GM19025 (cell line): ENCODE data around the gene CCS.
"Not testable (repeated sequence)": the region's sequence is repeated elsewhere in the genome, so short reads cannot be mapped to it uniquely, and the experiment has no call there.

ENCODE experiments used
- ATAC-seq: cut with Tn5 transposase; IDR thresholded peaks from one replicate; pipeline ENCODE4 v1.9.1; 2021; ENCODE audit warnings: mild to moderate bottlenecking, low read depth, moderate library complexity; ENCODE audit not compliant: unreplicated experiment

The CCS gene

DNA sequence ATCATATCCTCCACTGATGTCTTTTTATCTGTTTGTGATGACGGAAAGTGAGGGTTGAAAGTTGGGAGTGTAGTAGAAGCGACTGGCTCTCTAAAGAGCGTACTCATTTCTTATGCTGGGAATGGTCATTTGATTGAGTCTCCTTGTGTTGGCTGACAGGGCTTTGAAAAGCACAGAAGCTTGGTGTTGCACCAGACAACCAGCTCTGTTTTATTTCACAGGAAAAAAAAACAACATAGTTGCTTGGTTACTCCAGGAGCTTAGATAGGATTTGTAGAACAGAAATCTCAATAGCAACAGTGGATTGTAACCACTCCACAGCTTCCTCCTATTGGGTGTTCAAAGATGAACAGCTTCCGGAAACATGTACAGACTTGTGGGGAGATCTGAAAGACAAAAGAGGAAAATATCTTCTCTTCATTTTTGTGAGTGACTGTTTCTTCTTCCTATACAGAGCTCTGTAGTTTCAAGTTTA lies 26.1 kb downstream of the CCS start:
- no peak for ATAC-seq

DNA sequence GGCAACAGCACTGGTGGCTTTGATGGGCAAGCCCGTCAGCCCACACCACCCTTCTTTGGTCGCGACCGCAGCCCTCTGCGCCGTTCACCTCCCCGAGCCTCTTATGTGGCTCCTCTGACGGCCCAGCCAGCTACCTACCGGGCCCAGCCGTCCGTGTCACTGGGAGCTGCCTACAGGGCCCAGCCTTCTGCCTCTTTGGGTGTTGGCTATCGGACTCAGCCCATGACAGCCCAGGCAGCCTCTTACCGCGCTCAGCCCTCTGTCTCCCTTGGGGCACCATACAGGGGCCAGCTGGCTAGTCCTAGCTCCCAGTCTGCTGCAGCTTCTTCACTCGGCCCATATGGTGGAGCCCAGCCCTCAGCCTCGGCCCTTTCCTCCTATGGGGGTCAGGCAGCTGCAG lies 31.5 kb downstream of the CCS start:
- no peak for ATAC-seq

- ATAC-seq: no peak
Measured at GRCh38 chr11:66625041-66625751, 32.2 kb downstream of the CCS start.

GRCh38 chr11:66625752-66626149 lies 32.8 kb downstream of the CCS start:
- ATAC-seq: no peak

GRCh38 chr11:66626382-66626781 lies 33.4 kb downstream of the CCS start:
- no peak for ATAC-seq

DNA sequence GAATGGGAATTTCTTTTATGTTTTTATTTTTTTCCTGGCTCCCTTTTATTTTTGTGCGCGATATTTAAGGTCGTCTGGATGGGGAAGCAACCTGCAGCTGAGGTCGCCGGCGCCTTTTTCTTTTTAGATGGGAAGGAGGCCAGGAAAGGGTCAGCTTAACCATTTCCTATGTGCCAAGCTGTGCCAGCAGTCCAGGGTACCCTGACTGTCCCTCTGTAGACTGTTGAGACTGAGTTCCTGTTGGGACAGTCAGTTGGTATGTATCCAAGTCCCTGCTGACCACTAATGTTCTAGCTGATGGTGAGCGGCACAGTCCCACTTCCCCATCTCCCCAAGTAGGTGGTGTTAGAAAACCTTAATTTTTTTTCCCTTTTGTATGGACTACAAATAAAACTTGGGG lies 33.9 kb downstream of the CCS start:
- ATAC-seq: no peak

- ATAC-seq: no peak
Measured at GRCh38 chr11:66628061-66628603, 35.1 kb downstream of the CCS start.

DNA sequence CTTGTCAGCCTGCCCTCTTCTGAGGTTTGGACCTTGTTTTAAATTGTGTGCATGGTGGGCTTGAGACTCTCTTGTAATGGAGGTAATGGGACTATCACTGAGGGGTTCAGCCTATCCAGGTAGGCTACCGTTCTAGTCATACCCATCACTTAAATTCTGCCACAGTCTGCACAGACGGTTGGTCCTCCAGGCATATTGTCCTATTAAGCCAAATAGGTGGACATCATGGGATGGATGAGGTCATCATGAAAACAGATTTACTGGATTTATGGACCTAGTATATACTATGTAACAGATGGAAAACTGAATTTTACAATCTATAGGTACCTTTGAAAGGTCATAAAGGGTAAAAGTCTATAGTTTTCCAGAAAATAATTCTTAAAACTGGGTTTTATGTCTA lies 36.4 kb downstream of the CCS start:
- ATAC-seq: no peak

DNA sequence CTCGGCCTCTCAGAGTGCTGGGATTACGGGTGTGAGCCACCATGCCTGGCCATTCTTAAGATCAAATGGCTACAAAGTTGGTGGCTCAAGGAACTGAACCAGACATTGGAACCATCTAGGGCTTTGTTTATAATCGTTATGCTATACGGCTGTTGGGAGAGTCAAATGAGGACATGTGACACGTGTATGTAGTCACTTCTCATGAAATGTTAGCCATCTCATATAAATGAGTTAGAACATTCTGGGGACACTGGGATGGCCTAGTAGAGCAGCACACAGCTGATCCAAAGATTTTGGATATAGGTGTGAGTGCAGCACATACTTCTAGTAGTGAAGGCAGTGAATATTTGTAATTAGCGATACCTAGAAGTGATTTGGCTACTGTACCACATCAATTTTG lies 38.9 kb downstream of the CCS start:
- no peak for ATAC-seq

DNA sequence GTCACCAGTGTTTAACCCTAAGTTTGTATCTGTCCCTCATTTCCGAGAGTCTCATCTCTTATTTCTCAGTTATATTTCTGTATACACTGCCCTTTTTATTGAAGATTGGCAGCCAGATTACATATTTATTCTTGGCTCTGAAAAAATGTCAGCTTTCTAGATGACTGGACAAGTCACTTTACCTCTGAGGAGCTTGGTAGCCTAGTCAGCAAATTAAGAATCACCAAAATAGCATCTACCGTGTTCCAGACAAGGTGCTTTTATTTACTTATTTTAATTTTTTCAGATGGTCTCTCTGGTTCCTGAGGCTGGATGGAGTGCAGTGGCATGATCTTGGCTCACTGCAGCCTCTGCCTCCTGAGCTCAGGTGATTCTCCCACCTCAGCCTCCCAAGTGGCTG lies 40.0 kb downstream of the CCS start:
- ATAC-seq: no peak

- ATAC-seq: no peak
Measured at GRCh38 chr11:66636411-66636810, 43.4 kb downstream of the CCS start.

GRCh38 chr11:66637557-66638176 lies 44.7 kb downstream of the CCS start:
- no peak for ATAC-seq

DNA sequence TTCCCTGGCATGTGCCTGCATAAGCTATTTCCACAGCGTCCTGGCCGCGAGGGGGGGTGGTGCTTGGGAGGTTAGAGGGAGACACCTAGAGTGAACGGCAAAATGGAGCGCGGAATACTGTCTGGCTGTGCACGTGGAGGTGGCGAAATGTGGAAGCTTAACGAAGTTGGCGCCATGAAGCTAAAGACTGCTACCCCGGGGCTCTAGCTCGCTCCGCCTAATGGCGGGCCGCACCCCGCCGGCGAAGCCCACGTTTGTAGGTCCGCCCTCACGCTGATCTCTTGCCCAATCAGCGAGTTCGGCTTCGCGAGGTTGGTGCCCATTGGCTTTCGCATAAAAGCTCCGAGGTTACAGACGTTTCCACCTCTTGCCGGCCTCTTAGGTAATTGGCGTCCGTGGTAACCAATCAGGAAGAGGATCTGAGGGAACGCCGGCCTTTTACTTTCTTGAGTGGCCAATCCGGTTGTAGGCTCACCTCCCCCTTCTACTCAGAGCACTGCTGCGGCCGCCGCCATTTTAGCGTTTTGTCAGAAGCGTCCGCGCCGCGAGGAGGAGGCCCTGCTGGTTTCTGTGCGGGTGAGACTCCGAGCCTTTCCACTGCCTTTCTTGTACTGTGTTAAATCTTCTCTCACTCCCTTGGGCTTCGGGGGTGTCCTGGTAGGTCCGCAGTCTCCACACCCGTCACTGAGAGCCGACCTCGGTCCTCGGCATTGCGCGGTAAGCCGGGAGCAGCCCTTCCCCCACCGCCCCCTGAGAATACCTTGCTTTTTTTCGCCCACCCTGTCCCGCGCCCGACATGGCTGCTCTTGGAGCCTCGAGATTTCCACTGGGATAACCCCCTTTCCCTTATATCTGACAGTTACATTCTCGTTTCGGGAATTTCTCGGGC lies 45.4 kb downstream of the CCS start, which contains the start of gene RBM4:
RBM4 (plus strand) TSS at position 527 of the 889 bp plus-strand sequence. CDS start 1,009 bp downstream, outside the sequence.
- peak; percentile 97 for ATAC-seq

DNA sequence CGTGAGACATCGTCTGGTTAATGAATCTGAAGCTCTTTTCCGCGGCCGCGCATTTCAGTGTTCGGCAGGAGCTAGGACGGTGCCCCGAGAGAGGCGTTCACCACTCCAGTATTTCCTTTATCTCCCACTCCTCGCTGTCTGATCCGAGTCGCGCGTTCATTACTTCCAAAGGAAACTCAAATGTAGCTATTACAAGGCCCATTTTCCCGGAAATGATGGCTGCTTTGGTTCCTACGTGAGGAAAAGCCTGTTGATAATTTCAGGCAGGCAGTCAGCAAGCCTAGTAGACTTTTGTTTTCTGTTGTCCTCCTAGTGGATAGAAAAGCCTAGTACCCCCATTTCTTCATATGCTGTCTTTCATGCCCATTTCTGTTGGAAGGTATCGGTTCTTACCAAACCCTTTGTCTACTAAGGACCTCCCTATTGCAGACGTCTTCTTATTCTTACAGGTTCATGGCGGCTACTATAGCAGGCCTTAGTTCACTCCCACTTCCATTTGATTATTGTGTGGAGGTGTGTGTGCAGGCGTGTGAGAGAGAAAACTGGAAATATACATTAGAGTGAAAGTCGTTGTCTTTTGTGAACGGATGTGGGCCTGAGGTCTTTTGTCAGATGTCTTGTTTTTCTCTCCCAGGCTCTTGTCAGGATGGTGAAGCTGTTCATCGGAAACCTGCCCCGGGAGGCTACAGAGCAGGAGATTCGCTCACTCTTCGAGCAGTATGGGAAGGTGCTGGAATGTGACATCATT lies 46.3 kb downstream of the CCS start:
- ATAC-seq: no peak

DNA sequence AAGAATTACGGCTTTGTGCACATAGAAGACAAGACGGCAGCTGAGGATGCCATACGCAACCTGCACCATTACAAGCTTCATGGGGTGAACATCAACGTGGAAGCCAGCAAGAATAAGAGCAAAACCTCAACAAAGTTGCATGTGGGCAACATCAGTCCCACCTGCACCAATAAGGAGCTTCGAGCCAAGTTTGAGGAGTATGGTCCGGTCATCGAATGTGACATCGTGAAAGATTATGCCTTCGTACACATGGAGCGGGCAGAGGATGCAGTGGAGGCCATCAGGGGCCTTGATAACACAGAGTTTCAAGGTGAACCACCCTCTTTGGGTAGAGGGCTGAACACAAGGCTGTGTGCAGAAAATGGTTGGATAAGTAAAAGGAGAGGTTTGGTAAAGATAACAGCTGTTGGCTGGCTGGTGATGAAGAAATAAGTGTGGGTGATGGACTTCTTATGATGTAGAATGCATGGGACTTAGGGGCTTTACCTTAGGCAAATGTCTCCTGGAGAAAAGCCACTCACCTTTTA lies 46.9 kb downstream of the CCS start:
- not testable (repeated sequence) for ATAC-seq

DNA sequence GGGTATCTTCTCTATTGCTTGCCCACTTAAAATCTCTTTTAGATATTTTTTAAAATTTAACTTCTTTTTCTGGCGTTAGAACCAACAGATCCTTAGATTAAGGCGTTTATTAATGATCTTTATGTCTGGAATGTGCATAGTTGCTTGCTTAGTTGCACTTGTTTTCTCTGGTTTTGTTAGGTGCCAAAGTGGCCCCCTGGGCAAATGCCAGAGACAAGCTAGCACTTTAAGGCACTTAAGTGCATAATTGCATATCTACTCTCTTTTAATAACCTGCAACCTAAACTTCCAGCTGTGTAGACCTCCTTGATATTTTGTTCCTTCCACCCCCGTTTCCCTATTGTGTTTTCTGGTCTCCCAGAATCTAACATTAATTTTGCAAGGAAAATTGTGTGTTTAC lies 48.8 kb downstream of the CCS start:
- no peak for ATAC-seq

GRCh38 chr11:66643745-66644437 lies 50.9 kb downstream of the CCS start:
- no peak for ATAC-seq

- no peak for ATAC-seq
Measured at GRCh38 chr11:66646828-66647227, 53.8 kb downstream of the CCS start.

- ATAC-seq: no peak
Measured at GRCh38 chr11:66649903-66650302, 56.9 kb downstream of the CCS start.
